Measurements from ENCODE around the gene TOMM40L.

The TOMM40L gene

GRCh38 chr1:161189036-161189435, 36.8 kb upstream of the TOMM40L start:
- ChIA-PET POLR2A (no interaction called here), CTCF (interaction anchor here (1.2 kb wide), 1 partner anchor 56 kb away, joined by 3 read pairs; no protein-coding TSS in a partner anchor)
- TF ChIP-seq, protein P1, sequence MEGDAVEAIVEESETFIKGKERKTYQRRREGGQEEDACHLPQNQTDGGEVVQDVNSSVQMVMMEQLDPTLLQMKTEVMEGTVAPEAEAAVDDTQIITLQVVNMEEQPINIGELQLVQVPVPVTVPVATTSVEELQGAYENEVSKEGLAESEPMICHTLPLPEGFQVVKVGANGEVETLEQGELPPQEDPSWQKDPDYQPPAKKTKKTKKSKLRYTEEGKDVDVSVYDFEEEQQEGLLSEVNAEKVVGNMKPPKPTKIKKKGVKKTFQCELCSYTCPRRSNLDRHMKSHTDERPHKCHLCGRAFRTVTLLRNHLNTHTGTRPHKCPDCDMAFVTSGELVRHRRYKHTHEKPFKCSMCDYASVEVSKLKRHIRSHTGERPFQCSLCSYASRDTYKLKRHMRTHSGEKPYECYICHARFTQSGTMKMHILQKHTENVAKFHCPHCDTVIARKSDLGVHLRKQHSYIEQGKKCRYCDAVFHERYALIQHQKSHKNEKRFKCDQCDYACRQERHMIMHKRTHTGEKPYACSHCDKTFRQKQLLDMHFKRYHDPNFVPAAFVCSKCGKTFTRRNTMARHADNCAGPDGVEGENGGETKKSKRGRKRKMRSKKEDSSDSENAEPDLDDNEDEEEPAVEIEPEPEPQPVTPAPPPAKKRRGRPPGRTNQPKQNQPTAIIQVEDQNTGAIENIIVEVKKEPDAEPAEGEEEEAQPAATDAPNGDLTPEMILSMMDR (IDR thresholded peaks at IDR 0.05; ENCODE audit: control extremely low read depth, extremely low read depth, low read depth, missing control alignments): no peak
- DNase-seq (ENCODE audit: extremely low spot score): no peak

DNA sequence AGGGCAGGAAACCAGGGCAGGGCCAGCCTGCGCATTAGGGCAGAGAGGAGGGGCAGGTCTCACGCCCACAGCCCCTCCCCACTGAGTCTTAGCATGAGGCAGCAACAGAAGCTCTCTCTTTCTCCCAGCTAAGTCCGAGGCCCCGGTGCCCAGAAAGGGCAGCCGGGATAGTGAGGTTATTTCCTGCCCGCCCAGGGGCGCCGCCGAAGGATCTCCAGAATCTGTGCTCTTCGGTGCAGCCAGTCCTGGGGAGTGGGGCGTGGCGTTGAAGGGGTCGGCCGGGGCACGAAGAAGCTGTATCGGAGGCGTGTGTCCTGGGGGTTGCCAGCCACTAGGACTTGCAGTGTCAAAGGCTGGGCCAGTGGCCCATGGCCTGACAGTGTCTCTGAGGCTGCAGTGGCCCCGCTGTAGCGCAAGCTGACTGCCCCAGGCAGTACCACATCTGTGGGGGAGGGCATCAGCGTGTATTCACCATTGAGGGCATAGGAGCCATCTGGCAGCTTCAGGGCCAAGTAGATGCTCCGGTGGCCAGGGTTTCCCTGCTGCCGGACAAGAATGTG, 34.8 kb upstream of the TOMM40L start:
- ChIA-PET POLR2A (interaction anchor here (0.6 kb wide), 1 partner anchor 35 kb away, joined by 3 read pairs; the partner anchor contains the start of gene TOMM40L), CTCF (interaction anchor here (0.7 to 6.2 kb wide), 29 partner anchors 8 to 408 kb away, joined by 3 to 65 read pairs (median 6); partner anchors contain the start of genes APOA2, ARHGAP30, FCER1G and NDUFS2)
- no peak for DNase-seq (ENCODE audit: extremely low spot score)
- TF ChIP-seq, protein P1 (IDR thresholded peaks at IDR 0.05; ENCODE audit: control extremely low read depth, extremely low read depth, low read depth, missing control alignments): no peak

DNA sequence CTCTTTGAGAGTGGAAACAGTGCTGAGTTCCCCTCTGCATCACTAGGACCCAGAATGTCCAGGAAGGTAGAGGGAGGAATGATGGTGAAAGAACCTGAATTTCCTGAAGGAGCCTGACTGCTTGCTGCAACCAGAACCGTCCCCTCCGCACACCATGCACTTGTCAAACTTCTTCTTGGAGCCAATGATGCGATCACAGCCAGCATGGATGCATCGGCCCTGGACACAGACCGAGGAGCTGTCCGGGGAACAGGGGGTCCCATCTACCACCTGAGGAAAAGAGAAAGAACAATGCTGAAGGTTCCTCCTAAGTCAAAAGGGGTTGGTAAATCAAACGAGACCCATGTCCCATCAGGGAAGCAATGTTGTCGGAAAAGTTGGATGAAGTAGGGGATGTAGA, 33.9 kb upstream of the TOMM40L start:
- CTCF ChIA-PET: interaction anchor here (0.7 to 6.2 kb wide), 35 partner anchors 7 to 409 kb away, joined by 3 to 65 read pairs (median 5); partner anchors contain the start of genes APOA2, ARHGAP30, FCER1G and NDUFS2
- DNase-seq (ENCODE audit: extremely low spot score): no peak
- POLR2A ChIA-PET: no interaction called here
- TF ChIP-seq, protein P1 (IDR thresholded peaks at IDR 0.05; ENCODE audit: control extremely low read depth, extremely low read depth, low read depth, missing control alignments): no peak

DNA sequence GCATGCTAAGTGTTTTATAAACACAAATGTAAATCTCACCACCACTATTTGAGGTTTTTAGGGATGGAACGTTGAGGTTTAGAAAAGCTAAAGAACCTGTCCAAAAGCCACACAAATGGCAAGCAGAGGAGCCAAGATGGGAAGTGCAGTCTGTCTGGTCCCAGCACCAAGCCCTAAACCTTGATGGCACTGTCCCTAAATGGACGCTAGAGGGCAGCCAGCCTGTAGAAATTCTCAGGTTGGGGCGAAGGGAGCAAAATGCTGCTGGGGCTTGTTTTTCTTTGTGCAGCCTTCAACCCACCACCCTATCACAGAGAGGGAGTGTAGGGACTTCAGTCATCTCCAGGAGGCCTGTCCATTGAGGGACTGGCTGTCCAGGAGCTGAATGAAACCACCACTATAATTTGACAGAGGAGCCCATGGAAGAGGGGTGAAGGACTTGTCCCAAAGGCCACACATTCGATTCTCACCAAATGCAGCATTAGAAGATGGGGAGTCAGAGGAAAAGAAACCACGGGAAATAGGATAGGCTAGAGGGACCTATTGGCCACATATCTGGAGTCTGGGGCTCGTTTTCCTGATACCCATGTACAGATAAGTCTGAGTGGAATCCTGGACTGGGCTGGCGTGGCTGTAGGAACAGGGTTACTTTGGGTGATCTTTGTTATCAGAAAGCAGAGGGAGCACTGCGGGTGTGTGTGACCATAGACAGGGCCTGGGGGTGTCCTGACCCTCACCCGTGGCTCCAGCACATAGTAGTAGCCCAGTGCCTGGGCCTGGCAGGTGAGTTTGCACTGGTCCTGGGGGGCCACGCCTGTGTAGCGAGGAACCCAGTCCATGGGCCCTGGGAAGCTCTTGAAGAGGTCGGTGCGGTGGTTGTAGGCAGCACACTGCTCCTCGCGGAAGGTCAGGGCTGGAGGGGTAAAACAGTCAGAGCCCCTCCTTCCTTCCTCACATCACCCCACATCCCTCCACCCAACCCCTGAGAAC, 33.1 kb upstream of the TOMM40L start:
- CTCF ChIA-PET: interaction anchor here (0.7 to 6.2 kb wide), 31 partner anchors 9 to 410 kb away, joined by 3 to 65 read pairs (median 6); partner anchors contain the start of genes APOA2, FCER1G, NDUFS2 and PPOX
- TF ChIP-seq, protein P1 (IDR thresholded peaks at IDR 0.05; ENCODE audit: control extremely low read depth, extremely low read depth, low read depth, missing control alignments): peak; percentile 94
- peak; percentile 83 for DNase-seq (ENCODE audit: extremely low spot score)
- POLR2A ChIA-PET: no interaction called here

GRCh38 chr1:161193561-161194235, 32.2 kb upstream of the TOMM40L start:
- ChIA-PET POLR2A (no interaction called here), CTCF (interaction anchor here (0.7 to 6.2 kb wide), 15 partner anchors 8 to 195 kb away, joined by 3 to 65 read pairs (median 8); partner anchors contain the start of genes CFAP126, FCER1G, NDUFS2 and PPOX)
- TF ChIP-seq, protein P1 (IDR thresholded peaks at IDR 0.05; ENCODE audit: control extremely low read depth, extremely low read depth, low read depth, missing control alignments): no peak
- no peak for DNase-seq (ENCODE audit: extremely low spot score)

- POLR2A ChIA-PET: no interaction called here
- no peak for DNase-seq (ENCODE audit: extremely low spot score)
- CTCF ChIA-PET: interaction anchor here (1.2 to 6.2 kb wide), 7 partner anchors 9 to 186 kb away, joined by 3 to 65 read pairs (median 8); partner anchors contain the start of genes PPOX and TOMM40L
- TF ChIP-seq, protein P1 (IDR thresholded peaks at IDR 0.05; ENCODE audit: control extremely low read depth, extremely low read depth, low read depth, missing control alignments): no peak
These were observed 30.7 kb upstream of the TOMM40L start for GRCh38 chr1:161195171-161195570.
